ENCODE measurements around the gene GATB.
A peak's percentile ranks its signal among the peaks of the same experiment; 100 is the strongest.

The GATB gene

GRCh38 chr4:151708100-151708499 lies 52.7 kb downstream of the GATB start:
- DNase-seq, result no peak
- intact Hi-C loops (cut with DNase I), result no loop called here

GRCh38 chr4:151703401-151703800 lies 57.4 kb downstream of the GATB start:
- DNase-seq, result no peak
- intact Hi-C loops (cut with DNase I), result no loop called here

- DNase-seq, result no peak
- intact Hi-C loops (cut with DNase I), result no loop called here
Measured at GRCh38 chr4:151702256-151702655, 58.6 kb downstream of the GATB start.

GRCh38 chr4:151700566-151701316 lies 60.1 kb downstream of the GATB start:
- DNase-seq, result no peak
- intact Hi-C loops (cut with DNase I), result no loop called here

GRCh38 chr4:151698213-151698612 lies 62.6 kb downstream of the GATB start:
- intact Hi-C loops (cut with DNase I), result no loop called here
- no peak for DNase-seq

- DNase-seq, result no peak
Measured at GRCh38 chr4:151694961-151695720, 65.7 kb downstream of the GATB start.

GRCh38 chr4:151692821-151693673 lies 67.8 kb downstream of the GATB start:
- intact Hi-C loops (cut with DNase I), result no loop called here

More at GRCh38 chr4:151694961-151695720, 65.7 kb downstream of the GATB start:
- intact Hi-C loops (cut with DNase I), result no loop called here

GRCh38 chr4:151692443-151692782 lies 68.4 kb downstream of the GATB start:
- intact Hi-C loops (cut with DNase I), result no loop called here
- DNase-seq, result no peak

More at GRCh38 chr4:151692821-151693673, 67.8 kb downstream of the GATB start:
- no peak for DNase-seq

GRCh38 chr4:151691639-151692442 lies 69.0 kb downstream of the GATB start:
- intact Hi-C loops (cut with DNase I), result no loop called here
- peak in 2 of 10 donors; percentile 85 to 89 for DNase-seq

GRCh38 chr4:151690876-151691275 lies 69.9 kb downstream of the GATB start:
- intact Hi-C loops (cut with DNase I), result no loop called here

GRCh38 chr4:151690164-151690870 lies 70.5 kb downstream of the GATB start:
- no peak for DNase-seq
- intact Hi-C loops (cut with DNase I), result no loop called here

More at GRCh38 chr4:151690876-151691275, 69.9 kb downstream of the GATB start:
- DNase-seq, result no peak

- no peak for DNase-seq
- intact Hi-C loops (cut with DNase I), result no loop called here
Measured at GRCh38 chr4:151689211-151689991, 71.4 kb downstream of the GATB start.

GRCh38 chr4:151688785-151689043 lies 72.1 kb downstream of the GATB start:
- intact Hi-C loops (cut with DNase I), result no loop called here
- DNase-seq, result no peak

GRCh38 chr4:151688003-151688784 lies 72.6 kb downstream of the GATB start:
- no peak for DNase-seq
- intact Hi-C loops (cut with DNase I), result no loop called here

- no peak for DNase-seq
Measured at GRCh38 chr4:151687021-151687640, 73.7 kb downstream of the GATB start.

GRCh38 chr4:151685303-151685702 lies 75.5 kb downstream of the GATB start:
- DNase-seq, result no peak
- intact Hi-C loops (cut with DNase I), result no loop called here

More at GRCh38 chr4:151687021-151687640, 73.7 kb downstream of the GATB start:
- intact Hi-C loops (cut with DNase I), result no loop called here

- intact Hi-C loops (cut with DNase I), result no loop called here
- DNase-seq, result no peak
Measured at GRCh38 chr4:151681085-151681484, 79.7 kb downstream of the GATB start.

- intact Hi-C loops (cut with DNase I), result no loop called here
- DNase-seq, result no peak
Measured at GRCh38 chr4:151679231-151679630, 81.6 kb downstream of the GATB start.

Measured in posterior cingulate gyrus (tissue), 11 donors.